Amygdala (tissue), 56 donors: ENCODE measurements around the gene DIP2C.
A peak's percentile ranks its signal among the peaks of the same experiment; 100 is the strongest.

ENCODE experiments used
- DNase-seq, 56 donors: peaks; one replicate each; lab custom pipeline; 2025; lab: John Stamatoyannopoulos, UW

DIP2C gene

GRCh38 chr10:389836-390448 is 299.5 kb downstream of the DIP2C start:
- no peak for DNase-seq

DNA sequence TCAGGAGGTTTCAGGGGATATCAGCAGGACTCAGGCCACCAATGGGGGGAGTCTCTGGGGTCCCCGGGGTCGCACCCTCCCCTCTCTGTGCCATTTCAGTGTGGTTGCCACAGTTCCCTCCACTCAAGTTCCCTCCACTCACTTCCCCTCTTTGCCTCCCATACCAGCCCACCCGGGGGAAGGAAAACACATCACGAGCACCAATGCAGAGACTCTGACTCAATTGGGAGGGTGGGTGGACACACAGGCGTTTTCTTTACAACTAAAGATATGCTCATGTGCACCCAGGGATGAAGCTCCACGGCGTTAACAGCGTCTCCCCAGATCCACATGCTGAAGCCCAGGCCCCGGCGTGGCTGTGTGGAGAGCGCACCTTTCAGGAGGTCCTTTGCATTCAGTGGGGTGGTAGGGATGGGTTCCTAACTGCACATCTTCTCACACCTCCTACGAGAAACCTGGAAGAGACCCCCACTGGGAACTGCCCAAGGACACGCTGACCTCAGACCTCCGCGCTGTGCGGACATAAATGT is 300.1 kb downstream of the DIP2C start:
- no peak for DNase-seq

- DNase-seq = no peak
These were observed 300.8 kb downstream of the DIP2C start for GRCh38 chr10:388661-389045.

DNA sequence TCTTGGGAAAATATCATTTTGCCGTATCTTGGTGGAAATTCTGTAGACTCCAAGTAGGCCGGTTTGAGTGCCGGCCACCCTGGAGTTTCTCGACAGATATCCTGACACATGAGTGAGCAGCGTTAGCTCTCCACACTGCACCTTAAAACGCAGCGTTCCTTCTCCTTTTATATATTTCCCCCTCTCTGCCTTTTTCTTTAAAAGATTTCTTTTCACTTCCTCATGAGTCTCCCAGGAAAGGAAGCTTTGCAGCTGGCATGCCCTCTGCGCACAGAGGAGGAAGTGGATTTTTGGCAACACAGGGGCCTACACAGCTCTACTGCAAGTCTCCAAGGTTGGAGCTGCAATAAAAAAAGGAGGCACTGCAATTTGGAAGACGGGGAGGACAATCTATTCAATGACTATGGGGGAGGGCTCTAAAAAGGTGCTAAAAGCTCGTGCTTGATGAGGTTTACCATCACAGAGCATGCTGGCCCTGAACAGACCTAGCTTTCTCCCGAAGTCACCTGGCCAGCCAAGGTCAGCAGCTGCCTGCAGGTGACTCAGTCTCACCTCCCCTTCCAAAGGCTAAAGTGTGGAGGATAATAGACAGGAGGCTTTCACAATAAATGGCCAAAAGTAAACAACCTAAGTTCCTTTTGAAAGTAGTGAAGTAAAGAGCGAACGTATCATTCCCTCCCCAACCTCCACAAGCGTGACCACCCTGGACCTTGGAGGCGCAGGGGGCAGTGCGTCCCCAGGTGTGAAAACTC is 301.4 kb downstream of the DIP2C start:
- peak in 3 of 56 donors; percentile 34 to 44 (median 36) for DNase-seq

DNA sequence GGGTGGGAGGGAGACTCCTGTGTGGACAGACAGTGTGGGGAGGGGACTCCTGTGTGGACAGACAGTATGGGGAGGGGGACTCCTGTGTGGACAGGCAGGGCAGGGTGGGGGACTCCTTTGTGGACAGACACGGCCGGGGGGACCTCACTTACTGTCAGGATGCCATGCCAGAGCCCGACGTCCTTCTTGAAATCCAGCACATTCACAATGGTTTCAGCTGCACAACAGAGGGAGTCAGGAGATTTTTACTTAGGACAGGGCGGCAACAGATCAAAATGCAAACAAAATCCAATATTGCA is 301.9 kb downstream of the DIP2C start:
- no peak for DNase-seq

GRCh38 chr10:386771-387592 is 302.5 kb downstream of the DIP2C start:
- peak in 1 of 56 donors; percentile 37 for DNase-seq

DNA sequence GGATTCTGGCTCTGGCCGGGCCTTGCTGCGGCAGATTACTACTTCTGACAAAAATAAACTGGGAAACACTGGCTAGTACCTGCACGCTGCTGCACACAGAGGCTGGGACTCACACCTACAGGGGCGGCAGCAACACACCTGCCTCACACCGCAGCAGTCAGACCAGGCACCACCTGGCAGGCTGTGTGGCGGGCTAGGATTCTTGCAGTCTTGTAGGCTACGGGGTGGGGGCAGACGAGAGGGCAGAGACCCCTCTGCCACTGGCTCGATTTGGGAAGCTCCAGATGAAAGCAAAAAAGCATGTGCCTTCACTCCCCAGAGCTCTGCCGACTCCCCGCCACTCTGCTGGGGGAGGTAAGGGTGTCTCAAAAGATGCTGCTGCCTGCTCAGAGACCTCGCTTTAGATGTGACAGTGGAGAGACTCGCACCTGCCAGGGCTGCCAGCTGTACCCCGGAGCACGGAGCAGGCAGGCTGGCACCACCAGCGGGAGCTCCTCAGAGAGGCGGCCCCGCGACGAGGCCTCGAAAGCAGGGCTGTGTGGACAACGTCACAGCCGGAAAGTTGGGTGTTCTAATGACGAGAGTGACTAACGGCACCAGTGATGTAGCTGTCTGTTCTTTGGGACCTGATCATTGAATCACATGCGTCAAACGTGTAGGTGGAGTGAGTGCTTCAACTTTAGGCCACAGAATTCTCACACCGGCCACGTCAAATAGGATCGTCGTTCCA is 303.7 kb downstream of the DIP2C start:
- no peak for DNase-seq

- DNase-seq = no peak
These were observed 304.7 kb downstream of the DIP2C start for GRCh38 chr10:384538-385305.

GRCh38 chr10:383519-383918 is 305.9 kb downstream of the DIP2C start:
- no peak for DNase-seq

DNA sequence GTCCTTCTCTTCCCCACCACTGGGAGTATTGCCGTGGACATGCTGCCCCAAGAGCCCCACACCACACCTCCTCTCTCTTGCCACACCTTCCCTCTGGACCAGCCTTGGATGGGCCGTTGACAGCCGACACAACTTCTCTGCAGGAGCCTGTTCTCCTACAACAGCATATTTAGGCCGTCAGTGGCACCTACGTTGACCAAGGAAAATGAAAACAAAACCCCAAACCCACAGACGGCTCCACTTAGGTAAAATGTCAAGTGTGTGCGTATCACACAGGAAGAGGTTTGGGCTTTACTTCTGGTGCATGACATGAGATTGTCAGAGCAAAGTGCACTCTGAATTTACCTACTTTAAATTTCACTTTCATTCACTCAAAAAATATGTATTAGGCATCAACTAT is 307.7 kb downstream of the DIP2C start:
- DNase-seq = no peak

GRCh38 chr10:381346-381745 is 308.1 kb downstream of the DIP2C start:
- DNase-seq = no peak

GRCh38 chr10:380313-380940 is 309.0 kb downstream of the DIP2C start:
- no peak for DNase-seq

GRCh38 chr10:378930-379704 is 310.4 kb downstream of the DIP2C start:
- DNase-seq = no peak

GRCh38 chr10:378230-378929 is 311.1 kb downstream of the DIP2C start:
- DNase-seq = no peak

DNA sequence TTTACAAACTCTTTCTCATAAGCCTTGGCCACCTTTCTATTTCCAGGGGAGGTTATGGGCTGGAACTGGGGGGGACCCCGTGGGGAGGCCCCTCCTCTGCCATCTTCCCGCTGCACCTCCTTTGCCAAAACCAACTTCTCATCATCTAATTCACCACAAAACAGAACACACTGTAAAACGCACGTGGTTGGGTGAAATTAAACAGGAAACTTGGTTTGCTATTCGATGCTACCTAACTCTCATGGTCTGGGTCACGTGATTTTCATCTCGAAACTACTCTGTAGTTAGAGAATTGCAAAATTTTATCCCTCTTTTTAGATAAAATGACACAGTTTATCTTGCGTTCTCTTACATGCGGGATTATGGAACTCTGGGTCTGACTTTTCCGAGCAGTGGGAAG is 312.2 kb downstream of the DIP2C start:
- DNase-seq = no peak

GRCh38 chr10:375815-376505 is 313.5 kb downstream of the DIP2C start:
- DNase-seq = no peak

DNA sequence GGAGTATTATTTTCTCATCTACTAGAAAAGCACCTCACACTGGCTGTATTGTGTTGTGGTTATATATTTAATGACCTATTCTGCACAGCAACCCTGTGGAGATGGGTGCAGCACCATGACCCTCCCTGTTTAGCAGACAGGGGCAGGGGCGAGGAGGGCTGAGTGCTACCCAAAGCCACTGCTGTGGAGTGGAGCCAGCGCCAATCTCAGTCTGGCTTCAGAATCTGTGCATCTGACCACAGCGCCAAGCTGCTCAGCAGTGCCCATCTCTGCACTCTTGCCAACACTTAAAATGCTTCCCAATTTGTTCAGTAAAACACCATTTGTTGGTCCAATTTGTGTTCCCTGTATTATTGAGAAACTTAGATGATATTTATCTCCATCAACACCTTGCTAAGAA is 315.1 kb downstream of the DIP2C start:
- peak in 3 of 56 donors; percentile 22 to 33 (median 31) for DNase-seq
